Keratinocyte (primary cell): ENCODE results near the gene ATP1A3. TPM values are rescaled to one million over a fixed set of nuclear protein-coding genes. Genes with fewer than 3 reads are reported as not detected.

Experiments used
- DNase-seq: peaks from one replicate; pipeline ENCODE4 v3.0.0-alpha.2; 2011; ENCODE audit warnings: low read depth, missing footprints, low spot score
- FAIRE-seq: peaks from 2 replicates; lab custom pipeline; 2011; peaks lifted over from hg19 to GRCh38; lab: Jason Lieb, UNC
- H2AFZ ChIP-seq: 2 replicates; pipeline ENCODE4 v1.6.0; 2012; ENCODE audit warnings: low read length, control low read depth, inconsistent platforms; ENCODE audit not compliant: control insufficient read depth
- H3K27ac ChIP-seq: 2 replicates; pipeline ENCODE4 v1.5.1; 2011; ENCODE audit warnings: low read length; ENCODE audit not compliant: control insufficient read depth, insufficient read depth
- H3K27me3 ChIP-seq: 3 replicates; pipeline ENCODE4 v1.6.0; 2011; ENCODE audit warnings: low read length; ENCODE audit not compliant: control insufficient read depth, insufficient read depth; ENCODE audit errors: extremely low read depth
- H3K36me3 ChIP-seq, 2 experiments: 2 replicates in 1 of 2; 3 replicates in 1 of 2; pipeline ENCODE4 v1.5.1; 2011; ENCODE audit warnings: low read length in 2 of 2, mild to moderate bottlenecking in 1 of 2; ENCODE audit not compliant: control insufficient read depth in 2 of 2, insufficient read depth in 2 of 2; ENCODE audit errors: extremely low read depth in 1 of 2
- H3K4me1 ChIP-seq: 3 replicates; pipeline ENCODE4 v1.5.1; 2011; ENCODE audit warnings: low read length; ENCODE audit not compliant: control insufficient read depth, insufficient read depth; ENCODE audit errors: extremely low read depth
- H3K4me2 ChIP-seq: 3 replicates; pipeline ENCODE4 v1.6.0; 2011; ENCODE audit warnings: low read depth, low read length; ENCODE audit not compliant: control insufficient read depth, insufficient read depth; ENCODE audit errors: extremely low read depth
- H3K4me3 ChIP-seq, 3 experiments: fragments of 200-600 bp in 1 of 3; sonication (generic) in 1 of 3; 2 replicates in 2 of 3; 3 replicates in 1 of 3; pipeline ENCODE4 v1.5.1; 2011 to 2016; ENCODE audit warnings: low read length in 3 of 3, mild to moderate bottlenecking in 3 of 3, control low read depth in 2 of 3, inconsistent platforms in 1 of 3, low read depth in 1 of 3, mixed read lengths in 1 of 3, mixed run types in 1 of 3, moderate library complexity in 1 of 3; ENCODE audit not compliant: control insufficient read depth in 2 of 3, insufficient read depth in 2 of 3; ENCODE audit errors: extremely low read depth in 1 of 3
- H3K79me2 ChIP-seq: 2 replicates; pipeline ENCODE4 v1.6.0; 2012; ENCODE audit warnings: low read length; ENCODE audit not compliant: control insufficient read depth, insufficient read depth
- H3K9ac ChIP-seq: 3 replicates; pipeline ENCODE4 v1.6.0; 2011; ENCODE audit warnings: low read length; ENCODE audit not compliant: control insufficient read depth, insufficient read depth; ENCODE audit errors: extremely low read depth
- H3K9me1 ChIP-seq: 3 replicates; pipeline ENCODE4 v1.6.0; 2011; ENCODE audit warnings: low read length; ENCODE audit not compliant: control insufficient read depth, insufficient read depth; ENCODE audit errors: extremely low read depth
- H3K9me3 ChIP-seq: 2 replicates; pipeline ENCODE4 v1.5.1; 2012; ENCODE audit warnings: low read depth, low read length; ENCODE audit not compliant: control insufficient read depth
- H4K20me1 ChIP-seq: 3 replicates; pipeline ENCODE4 v1.6.0; 2011; ENCODE audit warnings: low read length; ENCODE audit not compliant: control insufficient read depth, insufficient read depth; ENCODE audit errors: extremely low read depth
- CTCF ChIP-seq, 3 experiments: IDR thresholded peaks in 1 of 3; conservative IDR thresholded peaks in 1 of 3; optimal IDR thresholded peaks in 1 of 3; 2 replicates in 2 of 3; 3 replicates in 1 of 3; pipeline versions ENCODE3 to v1.5.1; 2011; ENCODE audit warnings: low read length in 3 of 3, mild to moderate bottlenecking in 3 of 3, moderate library complexity in 2 of 3, control low read depth in 1 of 3, inconsistent platforms in 1 of 3; ENCODE audit not compliant: insufficient read depth in 2 of 3; ENCODE audit errors: extremely low read depth in 1 of 3
- EZH2 ChIP-seq: IDR thresholded peaks from one replicate; pipeline ENCODE4 v1.6.1; 2012; ENCODE audit warnings: inconsistent platforms, mild to moderate bottlenecking, low read length, moderate library complexity
- dilution Hi-C: fragments of 300-500 bp; cut with MboI; formaldehyde crosslinking; loops from one replicate; pipeline ENCODE4 v1.7.0; 2020; ENCODE audit warnings: low sequenced_read_pairs; ENCODE audit not compliant: extremely low pct_ligation_motif_present
- polyA plus RNA-seq, 5 experiments: library from polyadenylated mRNA; depleted of rRNA in 3 of 5; stranded (reverse) in 3 of 5; stranded (forward) in 1 of 5; unstranded in 1 of 5; fragments of >200 nt; gene quantifications; 1 replicate in 1 of 5; 2 replicates in 3 of 5; 3 replicates in 1 of 5; pipeline versions ENCODE4 v1.2.1 to v1.2.3, GENCODE V29; 2011 to 2012; ENCODE audit warnings: missing spikeins in 2 of 5, low read depth in 1 of 5, low replicate concordance in 1 of 5

ATP1A3 gene
- polyA plus RNA-seq, 1 donor (not counting 4 experiments of a cell fraction or from before 2014, with no cell fraction given) = not detected

- Histone ChIP-seq H3K9ac (no peak overlapping the region), H3K27ac (no peak overlapping the region), H3K4me1 (peaks cover 6% of the 10 kb centered on the region), H3K9me3 (no peaks in the 10 kb centered on the region), H4K20me1 (no peaks in the 10 kb centered on the region), H3K79me2 (no peaks in the 10 kb centered on the region), H2AFZ (no peak overlapping the region), H3K27me3 (no peaks in the 10 kb centered on the region), H3K4me3 (no peak overlapping the region), H3K36me3 (no peaks in the 10 kb centered on the region), H3K9me1 (no peaks in the 10 kb centered on the region), H3K4me2 (no peak overlapping the region)
- dilution Hi-C loops = no loop called here
- DNase-seq (no peak), FAIRE-seq (no peak)
- TF ChIP-seq EZH2 = no peak
- TF ChIP-seq CTCF (optimal IDR thresholded peaks at IDR 0.05 in 1 of 3, IDR thresholded peaks at IDR 0.05 in 1 of 3, conservative IDR thresholded peaks at IDR 0.05 in 1 of 3; ENCODE audit: extremely low read depth in 1 of 3, insufficient read depth in 2 of 3, low read length in 3 of 3) = no peak
Measured at GRCh38 chr19:41977916-41978315, 16.1 kb downstream of the ATP1A3 start.

DNA sequence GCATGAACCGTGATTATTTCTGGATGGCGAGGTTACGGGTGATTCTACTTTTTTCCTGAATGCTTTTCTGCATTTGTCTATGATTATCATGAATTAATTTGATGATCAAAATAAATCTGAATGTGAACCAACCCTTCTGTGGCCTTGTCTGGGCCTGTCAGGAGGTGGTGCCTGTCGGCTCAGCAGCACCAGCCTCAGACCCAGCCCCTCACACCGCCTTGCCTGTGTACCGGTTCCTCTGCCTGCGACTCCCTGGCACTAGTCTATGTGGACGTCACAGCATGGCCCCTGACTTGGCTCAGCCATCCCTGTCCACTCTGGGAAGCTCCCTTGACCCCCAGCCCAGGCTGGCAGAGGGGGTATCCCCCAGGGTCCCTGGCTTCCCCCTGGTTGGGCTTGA lies 19.4 kb downstream of the ATP1A3 start:
- Histone ChIP-seq H3K9me1 (no peaks in the 10 kb centered on the region), H3K4me1 (peaks cover 6% of the 10 kb centered on the region), H3K9ac (no peak overlapping the region), H3K36me3 (no peaks in the 10 kb centered on the region), H4K20me1 (no peaks in the 10 kb centered on the region), H3K9me3 (no peaks in the 10 kb centered on the region), H3K79me2 (no peaks in the 10 kb centered on the region), H3K27ac (no peak overlapping the region), H3K27me3 (no peaks in the 10 kb centered on the region), H2AFZ (peak overlapping the region; percentile 43), H3K4me2 (peak overlapping the region; percentile 37), H3K4me3 (no peak overlapping the region)
- dilution Hi-C loops = no loop called here
- TF ChIP-seq CTCF (optimal IDR thresholded peaks at IDR 0.05 in 1 of 3, IDR thresholded peaks at IDR 0.05 in 1 of 3, conservative IDR thresholded peaks at IDR 0.05 in 1 of 3; ENCODE audit: extremely low read depth in 1 of 3, insufficient read depth in 2 of 3, low read length in 3 of 3) (no peak), EZH2 (no peak)
- no peak for DNase-seq
- peak; percentile 41 for FAIRE-seq
